Sigmoid colon (tissue), 7 donors: ENCODE results near the gene FST. TPM values are rescaled to one million over a fixed set of nuclear protein-coding genes. Genes with fewer than 3 reads are reported as not detected.
A peak's percentile ranks its signal among the peaks of the same experiment; 100 is the strongest.

ENCODE experiments used
- DNase-seq: peaks from one replicate; pipeline ENCODE4 v3.0.0-alpha.2; 2019
- H3K27ac ChIP-seq, 4 donors: fragments of 200-600 bp; sonication (generic); one replicate each; pipeline ENCODE4 v1.5.1; 2016 to 2019; ENCODE audit warnings: mild to moderate bottlenecking in 1 of 4
- H3K27me3 ChIP-seq, 3 donors: fragments of 200-600 bp; sonication (generic); one replicate each; pipeline ENCODE4 v1.5.1; 2019; ENCODE audit warnings: mild to moderate bottlenecking in 1 of 3
- H3K36me3 ChIP-seq, 4 donors: fragments of 200-600 bp; sonication (generic); one replicate each; pipeline ENCODE4 v1.5.1; 2016 to 2019
- H3K4me1 ChIP-seq, 4 donors: fragments of 200-600 bp; sonication (generic); one replicate each; pipeline ENCODE4 v1.5.1; 2017 to 2019
- H3K4me3 ChIP-seq, 4 donors: fragments of 200-600 bp; sonication (generic); one replicate each; pipeline ENCODE4 v1.5.1; 2017 to 2019; ENCODE audit warnings: mild to moderate bottlenecking in 2 of 4, moderate library complexity in 1 of 4
- H3K9me3 ChIP-seq, 4 donors: fragments of 200-600 bp in 3 of 4; sonication (generic) in 3 of 4; one replicate each; pipeline versions ENCODE4 v1.5.1 to v1.6.1; 2013 to 2019
- CTCF ChIP-seq, 4 experiments: fragments of 450-650 bp in 3 of 4; fragments of 200-600 bp in 1 of 4; IDR thresholded peaks; one replicate each; pipeline ENCODE4 v1.5.1; 2016 to 2019; ENCODE audit warnings: antibody characterized with exemption in 4 of 4, mild to moderate bottlenecking in 3 of 4, moderate library complexity in 2 of 4
- EP300 ChIP-seq, 4 donors: sonication (generic); formaldehyde crosslinking; IDR thresholded peaks; one replicate each; pipeline ENCODE4 v1.6.1; 2017; ENCODE audit warnings: antibody characterized with exemption in 4 of 4
- POLR2A ChIP-seq, 2 donors: fragments of 450-650 bp; IDR thresholded peaks; one replicate each; pipeline ENCODE4 v1.6.1; 2016; ENCODE audit warnings: antibody characterized with exemption in 2 of 2, mild to moderate bottlenecking in 2 of 2, moderate library complexity in 2 of 2
- POLR2AphosphoS5 ChIP-seq, 4 donors: sonication (generic); formaldehyde crosslinking; IDR thresholded peaks; one replicate each; pipeline ENCODE4 v1.6.1; 2017; ENCODE audit warnings: antibody characterized with exemption in 4 of 4
- WGBS, 2 donors: extraction: QIAGEN DNeasy Blood & Tissue Kit; methylation state at CpG; one replicate each; pipeline ENCODE4 v1.1.7; 2013; 5-methylcytosine and 5-hydroxymethylcytosine counted together
- intact Hi-C: fragments of 100-400 bp; cut with DNase I; formaldehyde crosslinking; loops from one replicate; pipeline ENCODE4 v1.15.1; 2023
- polyA plus RNA-seq, 3 donors: library from polyadenylated mRNA; stranded (reverse); fragments of 200-250 nt; gene quantifications; one replicate each; pipeline ENCODE4 v1.2.3, GENCODE V29; 2013
- total RNA-seq, 4 donors: library from RNA; depleted of rRNA; stranded (reverse); fragments of >200 nt; gene quantifications; one replicate each; pipeline ENCODE4 v1.1.0, GENCODE V29; 2016
- donor health status: healthy with polysubstance abuse.
- donor health status: Bipolar disorder and iron deficiency.
- donor health status: healthy.

FST gene
- total RNA-seq (1 to 10 TPM; 3.0 to 8.8 (median 4.8) TPM), polyA plus RNA-seq (1 to 10 TPM in 2 of 3 donors, under 1 TPM in 1; 0.46 to 1.9 (median 1.2) TPM)

- H3K4me3 ChIP-seq = peak within 1 kb of the TSS; percentile 61 to 81 (median 64)
- intact Hi-C loops = loop anchor here (5.0 to 10.0 kb wide), 2 partner anchors 737 to 834 kb away; partner anchors contain the start of gene ARL15
- H3K36me3 ChIP-seq = no peaks in the 10 kb centered on the region
- H3K27me3 ChIP-seq = no peaks in the 10 kb centered on the region
- no peak for TF ChIP-seq CTCF (IDR thresholded peaks at IDR 0.05)
- no peak for TF ChIP-seq EP300 (IDR thresholded peaks at IDR 0.05)
- TF ChIP-seq POLR2A (IDR thresholded peaks at IDR 0.05) = no peak
- no peak for TF ChIP-seq POLR2AphosphoS5 (IDR thresholded peaks at IDR 0.05)
- peak within 1 kb of the TSS; percentile 72 to 84 (median 77) for H3K27ac ChIP-seq
- 1% methylated on average over 64 of the region's 64 CpGs for WGBS, 2 donors
- H3K4me1 ChIP-seq = peaks cover 0 to 30% (median 22%) of the 10 kb centered on the region in 4 donors
- DNase-seq = no peak
- H3K9me3 ChIP-seq = no peaks in the 10 kb centered on the region
Measured at GRCh38 chr5:53480416-53481158, at the start of gene FST. Gene FST (plus strand): TSS chr5:53480629. CDS start chr5:53480792, 163 bp downstream.

GRCh38 chr5:53431665-53432064, 48.8 kb upstream of the FST start:
- Histone ChIP-seq H3K36me3 (no peaks in the 10 kb centered on the region), H3K4me3 (no peak overlapping the region), H3K9me3 (no peaks in the 10 kb centered on the region), H3K27ac (no peak overlapping the region), H3K4me1 (peaks cover 0 to 3% (median 0%) of the 10 kb centered on the region in 4 donors), H3K27me3 (no peaks in the 10 kb centered on the region)
- TF ChIP-seq EP300 (IDR thresholded peaks at IDR 0.05) = no peak
- TF ChIP-seq POLR2AphosphoS5 (IDR thresholded peaks at IDR 0.05) = no peak
- 88 to 89% methylated on average over 6 of the region's 6 CpGs for WGBS, 2 donors
- DNase-seq = no peak
- intact Hi-C loops = no loop called here

- DNase-seq = no peak
- H3K27ac ChIP-seq = no peak overlapping the region
- H3K27me3 ChIP-seq = no peaks in the 10 kb centered on the region
- intact Hi-C loops = no loop called here
- peaks cover 0 to 3% (median 0%) of the 10 kb centered on the region in 4 donors for H3K4me1 ChIP-seq
- 54 to 65% methylated on average over 1 of the region's 1 CpG for WGBS, 2 donors
- TF ChIP-seq POLR2AphosphoS5 (IDR thresholded peaks at IDR 0.05) = no peak
- TF ChIP-seq CTCF (IDR thresholded peaks at IDR 0.05) = no peak
- H3K36me3 ChIP-seq = no peaks in the 10 kb centered on the region
- no peak overlapping the region for H3K4me3 ChIP-seq
- H3K9me3 ChIP-seq = no peaks in the 10 kb centered on the region
Measured at GRCh38 chr5:53433026-53433425, 47.4 kb upstream of the FST start.

- Histone ChIP-seq H3K36me3 (no peaks in the 10 kb centered on the region), H3K27ac (no peak overlapping the region), H3K27me3 (no peaks in the 10 kb centered on the region), H3K4me3 (no peak overlapping the region), H3K4me1 (peaks cover 0 to 15% (median 10%) of the 10 kb centered on the region in 4 donors), H3K9me3 (no peaks in the 10 kb centered on the region)
- 84% methylated on average over 1 of the region's 1 CpG for WGBS, 2 donors
- DNase-seq = no peak
- TF ChIP-seq POLR2AphosphoS5 (IDR thresholded peaks at IDR 0.05) (no peak), CTCF (IDR thresholded peaks at IDR 0.05) (no peak), EP300 (IDR thresholded peaks at IDR 0.05) (no peak), POLR2A (IDR thresholded peaks at IDR 0.05) (no peak)
- intact Hi-C loops = no loop called here
Measured at GRCh38 chr5:53434541-53434940, 45.9 kb upstream of the FST start.

GRCh38 chr5:53436480-53437191, 43.8 kb upstream of the FST start:
- intact Hi-C loops = no loop called here
- Histone ChIP-seq H3K4me3 (no peak overlapping the region), H3K4me1 (peaks cover 0 to 17% (median 11%) of the 10 kb centered on the region in 4 donors), H3K27ac (no peak overlapping the region), H3K36me3 (no peaks in the 10 kb centered on the region), H3K27me3 (no peaks in the 10 kb centered on the region), H3K9me3 (no peaks in the 10 kb centered on the region)
- DNase-seq = no peak
- WGBS, 2 donors = 88% methylated on average over 2 of the region's 2 CpGs
- no peak for TF ChIP-seq POLR2A (IDR thresholded peaks at IDR 0.05)
- no peak for TF ChIP-seq POLR2AphosphoS5 (IDR thresholded peaks at IDR 0.05)
- TF ChIP-seq CTCF (IDR thresholded peaks at IDR 0.05) = no peak
- no peak for TF ChIP-seq EP300 (IDR thresholded peaks at IDR 0.05)
